Astrocyte (in vitro differentiated cells and primary cell): ENCODE data around the gene KPNA1. TPM values are rescaled to one million over a fixed set of nuclear protein-coding genes. Genes with fewer than 3 reads are reported as not detected.

Experiments used
- DNase-seq: peaks from one replicate; pipeline ENCODE4 v3.0.0-alpha.2; 2010; ENCODE audit warnings: low read depth
- FAIRE-seq: peaks from 2 replicates; lab custom pipeline; 2011; peaks lifted over from hg19 to GRCh38; lab: Jason Lieb, UNC
- H2AFZ ChIP-seq: 2 replicates; pipeline ENCODE4 v1.6.0; 2012; ENCODE audit warnings: low read depth, low read length, inconsistent platforms
- H3K27ac ChIP-seq: 2 replicates; pipeline ENCODE4 v1.5.1; 2011; ENCODE audit warnings: low read depth, low read length, inconsistent platforms
- H3K27me3 ChIP-seq: 2 replicates; pipeline ENCODE4 v1.6.0; 2011; ENCODE audit warnings: low read length, inconsistent platforms; ENCODE audit not compliant: insufficient read depth
- H3K36me3 ChIP-seq: 2 replicates; pipeline ENCODE4 v1.5.1; 2011; ENCODE audit warnings: low read length, inconsistent platforms; ENCODE audit not compliant: insufficient read depth
- H3K4me1 ChIP-seq: 2 replicates; pipeline ENCODE4 v1.5.1; 2011; ENCODE audit warnings: low read length, inconsistent platforms; ENCODE audit not compliant: insufficient read depth
- H3K4me2 ChIP-seq: 2 replicates; pipeline ENCODE4 v1.6.0; 2012; ENCODE audit warnings: low read length, inconsistent platforms
- H3K4me3 ChIP-seq: 2 replicates; pipeline ENCODE4 v1.5.1; 2011; ENCODE audit warnings: low read depth, mild to moderate bottlenecking, low read length, inconsistent platforms; ENCODE audit not compliant: insufficient read depth
- H3K79me2 ChIP-seq: 2 replicates; pipeline ENCODE4 v1.6.0; 2012; ENCODE audit warnings: mild to moderate bottlenecking, low read length, inconsistent platforms; ENCODE audit not compliant: insufficient read depth
- H3K9ac ChIP-seq: 2 replicates; pipeline ENCODE4 v1.6.0; 2012; ENCODE audit warnings: mild to moderate bottlenecking, low read length, inconsistent platforms
- H3K9me3 ChIP-seq: 2 replicates; pipeline ENCODE4 v1.5.1; 2012; ENCODE audit warnings: low read depth, mild to moderate bottlenecking, low read length, inconsistent platforms; ENCODE audit not compliant: insufficient read depth
- H4K20me1 ChIP-seq: 2 replicates; pipeline ENCODE4 v1.6.0; 2012; ENCODE audit warnings: low read length, inconsistent platforms; ENCODE audit not compliant: insufficient read depth
- H3K27ac Mint-ChIP-seq: one replicate; pipeline ENCODE4 v1.8.0; 2021; ENCODE audit warnings: mild to moderate bottlenecking, mixed read lengths; ENCODE audit not compliant: unreplicated experiment
- H3K27me3 Mint-ChIP-seq: one replicate; pipeline ENCODE4 v1.8.0; 2021; ENCODE audit warnings: low read depth, mixed read lengths; ENCODE audit not compliant: unreplicated experiment
- H3K36me3 Mint-ChIP-seq: one replicate; pipeline ENCODE4 v1.8.0; 2021; ENCODE audit warnings: low read depth, mixed read lengths; ENCODE audit not compliant: unreplicated experiment
- H3K4me1 Mint-ChIP-seq: one replicate; pipeline ENCODE4 v1.8.0; 2021; ENCODE audit warnings: low read depth, mixed read lengths; ENCODE audit not compliant: unreplicated experiment
- H3K4me3 Mint-ChIP-seq: one replicate; pipeline ENCODE4 v1.8.0; 2021; ENCODE audit warnings: mild to moderate bottlenecking, moderate library complexity, mixed read lengths; ENCODE audit not compliant: unreplicated experiment
- H3K9me3 Mint-ChIP-seq: one replicate; pipeline ENCODE4 v1.8.0; 2021; ENCODE audit warnings: mild to moderate bottlenecking, mixed read lengths; ENCODE audit not compliant: unreplicated experiment
- CTCF ChIP-seq: IDR thresholded peaks from 2 replicates; pipeline ENCODE4 v1.5.1; 2011; ENCODE audit warnings: low read depth, mild to moderate bottlenecking, inconsistent platforms, low read length, moderate library complexity; ENCODE audit not compliant: insufficient read depth
- EZH2 ChIP-seq: IDR thresholded peaks from 2 replicates; pipeline ENCODE4 v1.6.1; 2012; ENCODE audit warnings: mild to moderate bottlenecking, low read length, inconsistent platforms; ENCODE audit not compliant: insufficient read depth
- total RNA-seq: library from RNA; stranded (reverse); gene quantifications from 2 replicates; pipeline ENCODE4 v1.2.1, GENCODE V29; 2021

Gene KPNA1
- total RNA-seq, 1 donor from 2014 or later, result 165 TPM

- Histone ChIP-seq H3K27ac (no peak overlapping the region), H3K36me3 (no peaks in the 10 kb centered on the region), H3K4me2 (no peak overlapping the region), H3K9ac (no peak overlapping the region), H3K4me3 (no peak overlapping the region), H3K79me2 (no peaks in the 10 kb centered on the region), H3K4me1 (peaks cover 4% of the 10 kb centered on the region), H3K27me3 (no peaks in the 10 kb centered on the region), H2AFZ (no peak overlapping the region), H4K20me1 (no peaks in the 10 kb centered on the region), H3K9me3 (no peaks in the 10 kb centered on the region)
- Mint-ChIP-seq H3K4me3 (no peak overlapping the region), H3K9me3 (no peaks in the 10 kb centered on the region), H3K27me3 (no peaks in the 10 kb centered on the region), H3K27ac (no peak overlapping the region), H3K4me1 (peaks cover 27% of the 10 kb centered on the region), H3K36me3 (peaks cover 29% of the 10 kb centered on the region)
- no peak for FAIRE-seq
- DNase-seq, result no peak
- TF ChIP-seq CTCF (no peak), EZH2 (no peak)
These were observed 21.9 kb upstream of the KPNA1 start for GRCh38 chr3:122536632-122537001.

GRCh38 chr3:122535964-122536631, 21.4 kb upstream of the KPNA1 start:
- no peak overlapping the region for H3K27ac Mint-ChIP-seq
- no peak for TF ChIP-seq EZH2
- no peak for TF ChIP-seq CTCF
- H3K27me3 ChIP-seq, result no peaks in the 10 kb centered on the region
- no peak overlapping the region for H3K9ac ChIP-seq
- H3K79me2 ChIP-seq, result no peaks in the 10 kb centered on the region
- H3K4me3 ChIP-seq, result no peak overlapping the region
- H3K4me1 ChIP-seq, result peaks cover 4% of the 10 kb centered on the region
- no peaks in the 10 kb centered on the region for H4K20me1 ChIP-seq
- peaks cover 28% of the 10 kb centered on the region for H3K36me3 Mint-ChIP-seq
- no peaks in the 10 kb centered on the region for H3K9me3 Mint-ChIP-seq
- H3K36me3 ChIP-seq, result no peaks in the 10 kb centered on the region
- H3K4me2 ChIP-seq, result no peak overlapping the region
- no peak overlapping the region for H3K27ac ChIP-seq
- FAIRE-seq (no peak), DNase-seq (no peak)
- H3K27me3 Mint-ChIP-seq, result no peaks in the 10 kb centered on the region
- H3K4me1 Mint-ChIP-seq, result peaks cover 27% of the 10 kb centered on the region
- no peak overlapping the region for H2AFZ ChIP-seq
- no peak overlapping the region for H3K4me3 Mint-ChIP-seq
- no peaks in the 10 kb centered on the region for H3K9me3 ChIP-seq

- no peaks in the 10 kb centered on the region for H3K27me3 ChIP-seq
- TF ChIP-seq EZH2 (no peak), CTCF (no peak)
- Mint-ChIP-seq H3K4me1 (peaks cover 27% of the 10 kb centered on the region), H3K36me3 (peaks cover 25% of the 10 kb centered on the region), H3K27ac (peak overlapping the region; percentile 90), H3K4me3 (no peak overlapping the region), H3K9me3 (no peaks in the 10 kb centered on the region), H3K27me3 (no peaks in the 10 kb centered on the region)
- no peaks in the 10 kb centered on the region for H4K20me1 ChIP-seq
- no peak overlapping the region for H3K9ac ChIP-seq
- no peaks in the 10 kb centered on the region for H3K36me3 ChIP-seq
- peak; percentile 49 for FAIRE-seq
- DNase-seq, result peak; percentile 79
- no peak overlapping the region for H3K27ac ChIP-seq
- H3K79me2 ChIP-seq, result no peaks in the 10 kb centered on the region
- H3K9me3 ChIP-seq, result no peaks in the 10 kb centered on the region
- H2AFZ ChIP-seq, result no peak overlapping the region
- H3K4me1 ChIP-seq, result peaks cover 4% of the 10 kb centered on the region
- no peak overlapping the region for H3K4me2 ChIP-seq
- no peak overlapping the region for H3K4me3 ChIP-seq
These were observed 19.2 kb upstream of the KPNA1 start for GRCh38 chr3:122533931-122534334.
